ENCODE data around the gene VPS33B. TPM values are rescaled to one million over a fixed set of nuclear protein-coding genes. Genes with fewer than 3 reads are reported as not detected.

The VPS33B gene
- total RNA-seq, 1 experiment from 2014 or later, result 16.3 TPM

DNA sequence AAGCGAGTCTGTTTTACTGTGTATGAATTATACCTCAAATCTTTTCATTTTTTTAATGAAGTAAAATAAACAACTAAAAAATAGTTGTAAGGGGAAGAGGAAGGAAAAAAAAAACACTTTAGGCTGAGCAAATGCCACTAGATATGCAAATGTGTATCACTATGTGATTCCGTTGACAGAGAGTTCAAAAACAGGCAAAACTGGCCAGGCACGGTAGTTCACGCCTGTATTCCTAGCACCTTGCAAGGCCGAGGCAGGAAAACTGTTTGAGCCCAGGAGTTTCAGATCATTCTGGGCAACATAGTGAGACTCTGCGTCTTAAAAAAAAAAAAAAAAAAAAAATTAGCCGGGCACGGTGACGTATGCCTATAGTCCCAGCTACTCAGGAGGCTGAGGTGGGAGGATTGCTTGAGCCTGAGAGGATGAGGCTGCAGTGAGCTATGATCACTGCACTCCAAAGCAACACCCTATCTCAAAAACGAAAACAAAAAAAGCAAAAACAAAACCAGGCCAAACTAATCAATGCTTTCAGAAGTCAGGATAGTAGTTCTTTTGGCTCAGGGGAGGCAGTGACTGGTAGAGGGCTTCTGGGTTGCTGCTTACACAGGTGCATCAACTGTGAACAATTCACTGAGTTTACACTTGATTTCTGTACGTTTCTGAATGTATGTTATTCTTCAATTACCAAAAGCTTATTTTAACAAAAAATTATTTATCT is 35.4 kb downstream of the VPS33B start:
- no peaks in the 10 kb centered on the region for H3K23me2 ChIP-seq (ENCODE audit: insufficient read length, low read depth, low read length, poor library complexity, severe bottlenecking)
- no peak overlapping the region for H2BK15ac ChIP-seq (ENCODE audit: low read depth, low read length)
- no peaks in the 10 kb centered on the region for H3K27me3 ChIP-seq (ENCODE audit: insufficient read depth, low read length)
- no peak overlapping the region for H4K91ac ChIP-seq (ENCODE audit: insufficient read length, low read depth, low read length)
- H3T11ph ChIP-seq (ENCODE audit: low read length), result no peak overlapping the region
- H3K18ac ChIP-seq (ENCODE audit: insufficient read length, low read depth, low read length), result no peak overlapping the region
- DNase-seq, result no peak
- H4K5ac ChIP-seq (ENCODE audit: insufficient read length, low read depth, low read length), result no peak overlapping the region
- H3K79me2 ChIP-seq (ENCODE audit: insufficient read depth, low read length), result peaks cover 42% of the 10 kb centered on the region
- H2BK120ac ChIP-seq (ENCODE audit: low read depth, low read length, poor library complexity, severe bottlenecking), result no peak overlapping the region
- no peak overlapping the region; a peak in 1 of 7 replicates for H3K27ac Mint-ChIP-seq
- no peak overlapping the region for H4K8ac ChIP-seq (replicated peaks; ENCODE audit: insufficient read length, low read depth, low read length)
- H3K56ac ChIP-seq (ENCODE audit: insufficient read length, low read depth, low read length), result no peak overlapping the region
- no peak overlapping the region for H3K4ac ChIP-seq (ENCODE audit: low read depth, low read length)
- H2BK20ac ChIP-seq (ENCODE audit: low read depth, low read length, poor library complexity, severe bottlenecking), result no peak overlapping the region
- no peaks in the 10 kb centered on the region for H3K9me3 ChIP-seq (ENCODE audit: control insufficient read depth, low read depth, low read length)
- no peak overlapping the region for H3K14ac ChIP-seq (ENCODE audit: insufficient read depth, low read length)
- H2AK5ac ChIP-seq (ENCODE audit: insufficient read length, low read length), result no peak overlapping the region
- no CpG with 5 or more reads among the region's 11 CpGs for WGBS (ENCODE audit: extremely low coverage, insufficient read length, low lambda C conversion rate)
- peaks cover 18 to 19% of the 10 kb centered on the region in 2 experiments for H3K4me1 Mint-ChIP-seq
- H3K27ac ChIP-seq (ENCODE audit: insufficient read length, low read depth, low read length), result no peak overlapping the region
- TF ChIP-seq, protein P1, sequence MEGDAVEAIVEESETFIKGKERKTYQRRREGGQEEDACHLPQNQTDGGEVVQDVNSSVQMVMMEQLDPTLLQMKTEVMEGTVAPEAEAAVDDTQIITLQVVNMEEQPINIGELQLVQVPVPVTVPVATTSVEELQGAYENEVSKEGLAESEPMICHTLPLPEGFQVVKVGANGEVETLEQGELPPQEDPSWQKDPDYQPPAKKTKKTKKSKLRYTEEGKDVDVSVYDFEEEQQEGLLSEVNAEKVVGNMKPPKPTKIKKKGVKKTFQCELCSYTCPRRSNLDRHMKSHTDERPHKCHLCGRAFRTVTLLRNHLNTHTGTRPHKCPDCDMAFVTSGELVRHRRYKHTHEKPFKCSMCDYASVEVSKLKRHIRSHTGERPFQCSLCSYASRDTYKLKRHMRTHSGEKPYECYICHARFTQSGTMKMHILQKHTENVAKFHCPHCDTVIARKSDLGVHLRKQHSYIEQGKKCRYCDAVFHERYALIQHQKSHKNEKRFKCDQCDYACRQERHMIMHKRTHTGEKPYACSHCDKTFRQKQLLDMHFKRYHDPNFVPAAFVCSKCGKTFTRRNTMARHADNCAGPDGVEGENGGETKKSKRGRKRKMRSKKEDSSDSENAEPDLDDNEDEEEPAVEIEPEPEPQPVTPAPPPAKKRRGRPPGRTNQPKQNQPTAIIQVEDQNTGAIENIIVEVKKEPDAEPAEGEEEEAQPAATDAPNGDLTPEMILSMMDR (conservative IDR thresholded peaks at IDR 0.05), result no peak
- peaks cover 20 to 31% (median 28%) of the 10 kb centered on the region in 3 experiments for H3K36me3 Mint-ChIP-seq (ENCODE audit: insufficient read depth in 1 of 3, low read depth in 3 of 3)
- H3K79me1 ChIP-seq (ENCODE audit: insufficient read depth, low read depth, low read length, poor library complexity, severe bottlenecking), result peaks cover 19% of the 10 kb centered on the region
- no peaks in the 10 kb centered on the region for H3K4me1 ChIP-seq (ENCODE audit: insufficient read depth, low read length)
- no peak overlapping the region for H3K23ac ChIP-seq (ENCODE audit: insufficient read length, low read depth, low read length)
- H4K20me1 ChIP-seq (ENCODE audit: control insufficient read depth, insufficient read depth, insufficient read length), result no peaks in the 10 kb centered on the region
- no peak overlapping the region for H3K4me3 Mint-ChIP-seq
- H3K9ac ChIP-seq (ENCODE audit: extremely low read depth, insufficient read length, low read length), result no peak overlapping the region
- no peak overlapping the region for H2AFZ ChIP-seq (ENCODE audit: low read length)
- no peak overlapping the region for H2BK5ac ChIP-seq (ENCODE audit: insufficient read length, low read length)
- no peak overlapping the region for H2BK12ac ChIP-seq (ENCODE audit: insufficient read length, low read depth, low read length)
- no peaks in the 10 kb centered on the region; the same call in 1 of the 2 replicates for H3K27me3 Mint-ChIP-seq (ENCODE audit: low read depth)
- H3K4me2 ChIP-seq (ENCODE audit: insufficient read depth, insufficient read length, low read length), result no peak overlapping the region
- H3K9me3 Mint-ChIP-seq, result no peaks in the 10 kb centered on the region

Measured in H9 (cell line).